HEK293 (cell line): ENCODE measurements around the gene MACO1.

Source experiments
- CTCF ChIA-PET: fragments of 350-600 bp; formaldehyde crosslinking; extraction: SDS; loops from one replicate; lab custom pipeline; 2021; ENCODE audit warnings: antibody characterized with exemption; lab: Yijun Ruan, JAX
- POLR2A ChIA-PET: fragments of 300-600 bp; formaldehyde crosslinking; extraction: SDS; loops from one replicate; lab custom pipeline; 2020; ENCODE audit warnings: antibody characterized with exemption, inconsistent platforms; lab: Yijun Ruan, JAX
- H3K27ac ChIP-seq: fragments of 200-500 bp; sonication (Bioruptor generic); 2 replicates; pipeline ENCODE4 v1.5.1; 2014; ENCODE audit warnings: low read depth, low read length, control low read depth, inconsistent platforms; ENCODE audit errors: extremely low read depth
- H3K36me3 ChIP-seq, 2 experiments: fragments of 200-500 bp in 1 of 2; sonication (Bioruptor generic) in 1 of 2; 1 replicate in 1 of 2; 2 replicates in 1 of 2; pipeline ENCODE4 v1.5.1; 2014 to 2017; ENCODE audit warnings: inconsistent platforms in 2 of 2, low read length in 2 of 2; ENCODE audit not compliant: control insufficient read depth in 2 of 2, insufficient read depth in 1 of 2
- H3K4me1 ChIP-seq: fragments of 200-500 bp; sonication (Bioruptor generic); 2 replicates; pipeline ENCODE4 v1.5.1; 2014; ENCODE audit warnings: mild to moderate bottlenecking, low read length, inconsistent platforms; ENCODE audit not compliant: control insufficient read depth, insufficient read depth
- H3K4me3 ChIP-seq: 2 replicates; pipeline ENCODE4 v1.5.1; 2011; ENCODE audit warnings: low read depth, mild to moderate bottlenecking, control low read depth, low read length, moderate library complexity
- H3K9me3 ChIP-seq: fragments of 200-500 bp; sonication (Bioruptor generic); 2 replicates; pipeline ENCODE4 v1.5.1; 2014; ENCODE audit warnings: low read depth, low read length, inconsistent platforms; ENCODE audit not compliant: control insufficient read depth, insufficient read depth
- EGR2 ChIP-seq: fragments of 450-650 bp; formaldehyde crosslinking; IDR thresholded peaks from 2 replicates; pipeline ENCODE4 v1.5.1; 2016; ENCODE audit warnings: low read depth, missing biosample characterization, missing genetic modification characterization
- KLF10 ChIP-seq: fragments of 450-650 bp; IDR thresholded peaks from 2 replicates; pipeline ENCODE4 v1.5.1; 2018; ENCODE audit warnings: missing biosample characterization, mild to moderate bottlenecking, missing genetic modification characterization
- SP7 ChIP-seq: fragments of 450-650 bp; formaldehyde crosslinking; IDR thresholded peaks from 2 replicates; pipeline ENCODE4 v1.5.1; 2016; ENCODE audit warnings: missing biosample characterization, missing genetic modification characterization
- ZBTB17 ChIP-seq: fragments of 450-650 bp; formaldehyde crosslinking; IDR thresholded peaks from 2 replicates; pipeline ENCODE4 v1.5.1; 2016; ENCODE audit warnings: missing biosample characterization, missing genetic modification characterization
- ZNF140 ChIP-seq: fragments of 450-650 bp; formaldehyde crosslinking; IDR thresholded peaks from 2 replicates; pipeline ENCODE4 v1.5.1; 2016; ENCODE audit warnings: missing biosample characterization, missing genetic modification characterization
- ZNF214 ChIP-seq: fragments of 450-650 bp; formaldehyde crosslinking; IDR thresholded peaks from 2 replicates; pipeline ENCODE4 v1.5.1; 2017; ENCODE audit warnings: missing biosample characterization, mild to moderate bottlenecking, missing genetic modification characterization, borderline replicate concordance
- ZNF302 ChIP-seq: fragments of 450-650 bp; formaldehyde crosslinking; IDR thresholded peaks from 2 replicates; pipeline ENCODE4 v1.5.1; 2016; ENCODE audit warnings: missing biosample characterization, missing genetic modification characterization, low read depth
- ZNF366 ChIP-seq: fragments of 450-650 bp; formaldehyde crosslinking; conservative IDR thresholded peaks from 2 replicates; pipeline ENCODE4 v1.5.1; 2016; ENCODE audit warnings: missing biosample characterization, missing genetic modification characterization
- ZNF416 ChIP-seq: fragments of 450-650 bp; formaldehyde crosslinking; IDR thresholded peaks from 2 replicates; pipeline ENCODE4 v1.5.1; 2016; ENCODE audit warnings: missing biosample characterization, missing genetic modification characterization
- ZNF423 ChIP-seq: fragments of 450-650 bp; formaldehyde crosslinking; IDR thresholded peaks from 2 replicates; pipeline ENCODE4 v1.5.1; 2016; ENCODE audit warnings: missing biosample characterization, missing genetic modification characterization
- ZNF548 ChIP-seq: fragments of 450-650 bp; formaldehyde crosslinking; IDR thresholded peaks from 2 replicates; pipeline ENCODE4 v1.5.1; 2016; ENCODE audit warnings: missing biosample characterization, missing genetic modification characterization
- ZNF623 ChIP-seq: fragments of 450-650 bp; formaldehyde crosslinking; IDR thresholded peaks from 2 replicates; pipeline ENCODE4 v1.5.1; 2016; ENCODE audit warnings: missing biosample characterization, missing genetic modification characterization
- ZNF677 ChIP-seq: fragments of 450-650 bp; IDR thresholded peaks from 2 replicates; pipeline ENCODE4 v1.5.0; 2018; ENCODE audit warnings: missing biosample characterization, mild to moderate bottlenecking, missing genetic modification characterization, moderate library complexity
- ZNF791 ChIP-seq: fragments of 450-650 bp; formaldehyde crosslinking; IDR thresholded peaks from 2 replicates; pipeline ENCODE4 v1.5.1; 2016; ENCODE audit warnings: missing biosample characterization, missing genetic modification characterization
- TF ChIP-seq, protein P1 (sequence below): fragments of 450-650 bp; IDR thresholded peaks from 2 replicates; pipeline ENCODE4 v1.5.1; 2018; ENCODE audit warnings: missing biosample characterization, missing genetic modification characterization
- TF ChIP-seq, protein P2 (sequence below): fragments of 450-650 bp; formaldehyde crosslinking; IDR thresholded peaks from 2 replicates; pipeline ENCODE4 v1.5.1; 2017; ENCODE audit warnings: missing biosample characterization, missing genetic modification characterization
- TF ChIP-seq, protein P3 (sequence below): fragments of 450-650 bp; formaldehyde crosslinking; IDR thresholded peaks from 2 replicates; pipeline ENCODE4 v1.5.1; 2016; ENCODE audit warnings: missing biosample characterization, missing genetic modification characterization
- TF ChIP-seq, protein P4 (sequence below): fragments of 450-650 bp; formaldehyde crosslinking; IDR thresholded peaks from 2 replicates; pipeline ENCODE4 v1.5.1; 2017; ENCODE audit warnings: missing biosample characterization, missing genetic modification characterization
- TF ChIP-seq, protein P5 (sequence below): fragments of 450-650 bp; formaldehyde crosslinking; IDR thresholded peaks from 2 replicates; pipeline ENCODE4 v1.5.1; 2016; ENCODE audit warnings: missing biosample characterization, missing genetic modification characterization

The MACO1 gene

DNA sequence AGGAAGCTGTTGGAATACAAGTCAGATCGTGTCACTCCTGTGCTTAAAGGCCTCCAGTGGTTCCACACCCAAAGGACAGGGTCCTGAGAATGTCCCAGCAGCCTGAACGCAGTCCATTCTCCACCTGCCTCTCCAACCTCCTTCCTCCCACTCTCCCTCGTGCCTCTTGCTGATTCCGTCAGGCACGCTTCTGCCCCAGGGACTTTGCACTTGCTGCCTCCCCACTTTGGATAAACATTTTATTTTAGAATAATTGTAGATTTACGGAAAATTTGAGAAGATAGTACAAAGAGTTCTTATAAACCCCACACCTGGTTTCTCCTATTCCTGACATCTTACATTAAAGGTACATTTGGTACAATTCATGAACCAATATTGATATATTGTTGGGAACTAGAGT, 84.3 kb downstream of the MACO1 start:
- H3K4me3 ChIP-seq: no peak overlapping the region
- no peaks in the 10 kb centered on the region for H3K36me3 ChIP-seq
- H3K4me1 ChIP-seq: no peaks in the 10 kb centered on the region
- CTCF ChIA-PET: interaction anchor here (1.1 kb wide), 1 partner anchor 104 kb away, joined by 3 read pairs; no protein-coding TSS in a partner anchor
- POLR2A ChIA-PET: no interaction called here
- H3K27ac ChIP-seq: no peak overlapping the region
- TF ChIP-seq, protein P1, sequence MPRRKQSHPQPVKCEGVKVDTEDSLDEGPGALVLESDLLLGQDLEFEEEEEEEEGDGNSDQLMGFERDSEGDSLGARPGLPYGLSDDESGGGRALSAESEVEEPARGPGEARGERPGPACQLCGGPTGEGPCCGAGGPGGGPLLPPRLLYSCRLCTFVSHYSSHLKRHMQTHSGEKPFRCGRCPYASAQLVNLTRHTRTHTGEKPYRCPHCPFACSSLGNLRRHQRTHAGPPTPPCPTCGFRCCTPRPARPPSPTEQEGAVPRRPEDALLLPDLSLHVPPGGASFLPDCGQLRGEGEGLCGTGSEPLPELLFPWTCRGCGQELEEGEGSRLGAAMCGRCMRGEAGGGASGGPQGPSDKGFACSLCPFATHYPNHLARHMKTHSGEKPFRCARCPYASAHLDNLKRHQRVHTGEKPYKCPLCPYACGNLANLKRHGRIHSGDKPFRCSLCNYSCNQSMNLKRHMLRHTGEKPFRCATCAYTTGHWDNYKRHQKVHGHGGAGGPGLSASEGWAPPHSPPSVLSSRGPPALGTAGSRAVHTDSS (tag by site-specific recombination): no peak
- TF ChIP-seq ZNF623 (tag by site-specific recombination): peak; percentile 91
- H3K9me3 ChIP-seq: no peaks in the 10 kb centered on the region

DNA sequence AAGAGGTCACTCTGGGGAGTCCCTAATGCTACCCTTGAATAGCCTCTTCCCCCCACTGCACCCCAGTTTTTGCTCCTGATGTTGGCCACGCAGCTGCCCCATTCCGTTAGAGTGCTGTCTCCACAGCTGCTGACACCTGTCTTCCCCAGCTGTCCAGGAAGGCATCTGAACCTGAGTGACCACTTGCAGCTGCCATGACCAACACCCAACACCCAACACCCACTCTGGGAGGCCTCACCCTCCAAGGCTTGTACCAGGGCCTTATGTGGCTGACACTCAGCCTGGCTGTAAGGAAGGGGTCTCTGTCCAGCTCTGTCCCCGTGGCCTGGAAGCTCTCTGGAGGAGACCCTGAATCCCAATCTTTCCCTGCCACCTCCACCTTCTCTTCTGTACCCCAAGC, 86.0 kb downstream of the MACO1 start:
- H3K9me3 ChIP-seq: no peaks in the 10 kb centered on the region
- ChIA-PET POLR2A (no interaction called here), CTCF (interaction anchor here (0.6 to 1.1 kb wide), 3 partner anchors 63 to 817 kb away, joined by 3 to 4 read pairs (median 3); no protein-coding TSS in a partner anchor)
- H3K27ac ChIP-seq: no peak overlapping the region
- TF ChIP-seq ZNF416 (tag by site-specific recombination): no peak
- TF ChIP-seq, protein P2, sequence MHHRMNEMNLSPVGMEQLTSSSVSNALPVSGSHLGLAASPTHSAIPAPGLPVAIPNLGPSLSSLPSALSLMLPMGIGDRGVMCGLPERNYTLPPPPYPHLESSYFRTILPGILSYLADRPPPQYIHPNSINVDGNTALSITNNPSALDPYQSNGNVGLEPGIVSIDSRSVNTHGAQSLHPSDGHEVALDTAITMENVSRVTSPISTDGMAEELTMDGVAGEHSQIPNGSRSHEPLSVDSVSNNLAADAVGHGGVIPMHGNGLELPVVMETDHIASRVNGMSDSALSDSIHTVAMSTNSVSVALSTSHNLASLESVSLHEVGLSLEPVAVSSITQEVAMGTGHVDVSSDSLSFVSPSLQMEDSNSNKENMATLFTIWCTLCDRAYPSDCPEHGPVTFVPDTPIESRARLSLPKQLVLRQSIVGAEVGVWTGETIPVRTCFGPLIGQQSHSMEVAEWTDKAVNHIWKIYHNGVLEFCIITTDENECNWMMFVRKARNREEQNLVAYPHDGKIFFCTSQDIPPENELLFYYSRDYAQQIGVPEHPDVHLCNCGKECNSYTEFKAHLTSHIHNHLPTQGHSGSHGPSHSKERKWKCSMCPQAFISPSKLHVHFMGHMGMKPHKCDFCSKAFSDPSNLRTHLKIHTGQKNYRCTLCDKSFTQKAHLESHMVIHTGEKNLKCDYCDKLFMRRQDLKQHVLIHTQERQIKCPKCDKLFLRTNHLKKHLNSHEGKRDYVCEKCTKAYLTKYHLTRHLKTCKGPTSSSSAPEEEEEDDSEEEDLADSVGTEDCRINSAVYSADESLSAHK (tag by site-specific recombination): no peak
- no peak for TF ChIP-seq ZNF791 (tag by site-specific recombination)
- TF ChIP-seq, protein P3, sequence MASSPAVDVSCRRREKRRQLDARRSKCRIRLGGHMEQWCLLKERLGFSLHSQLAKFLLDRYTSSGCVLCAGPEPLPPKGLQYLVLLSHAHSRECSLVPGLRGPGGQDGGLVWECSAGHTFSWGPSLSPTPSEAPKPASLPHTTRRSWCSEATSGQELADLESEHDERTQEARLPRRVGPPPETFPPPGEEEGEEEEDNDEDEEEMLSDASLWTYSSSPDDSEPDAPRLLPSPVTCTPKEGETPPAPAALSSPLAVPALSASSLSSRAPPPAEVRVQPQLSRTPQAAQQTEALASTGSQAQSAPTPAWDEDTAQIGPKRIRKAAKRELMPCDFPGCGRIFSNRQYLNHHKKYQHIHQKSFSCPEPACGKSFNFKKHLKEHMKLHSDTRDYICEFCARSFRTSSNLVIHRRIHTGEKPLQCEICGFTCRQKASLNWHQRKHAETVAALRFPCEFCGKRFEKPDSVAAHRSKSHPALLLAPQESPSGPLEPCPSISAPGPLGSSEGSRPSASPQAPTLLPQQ (tag by site-specific recombination): no peak
- TF ChIP-seq ZNF366 (tag by site-specific recombination): no peak
- no peak for TF ChIP-seq ZNF677
- TF ChIP-seq ZNF140 (tag by site-specific recombination): no peak
- no peak for TF ChIP-seq ZNF548 (tag by site-specific recombination)
- TF ChIP-seq ZNF214 (tag by site-specific recombination): no peak
- TF ChIP-seq ZNF302 (tag by site-specific recombination): no peak
- TF ChIP-seq SP7 (tag by site-specific recombination): no peak
- H3K4me1 ChIP-seq: no peaks in the 10 kb centered on the region
- no peak overlapping the region for H3K4me3 ChIP-seq
- H3K36me3 ChIP-seq: no peaks in the 10 kb centered on the region

DNA sequence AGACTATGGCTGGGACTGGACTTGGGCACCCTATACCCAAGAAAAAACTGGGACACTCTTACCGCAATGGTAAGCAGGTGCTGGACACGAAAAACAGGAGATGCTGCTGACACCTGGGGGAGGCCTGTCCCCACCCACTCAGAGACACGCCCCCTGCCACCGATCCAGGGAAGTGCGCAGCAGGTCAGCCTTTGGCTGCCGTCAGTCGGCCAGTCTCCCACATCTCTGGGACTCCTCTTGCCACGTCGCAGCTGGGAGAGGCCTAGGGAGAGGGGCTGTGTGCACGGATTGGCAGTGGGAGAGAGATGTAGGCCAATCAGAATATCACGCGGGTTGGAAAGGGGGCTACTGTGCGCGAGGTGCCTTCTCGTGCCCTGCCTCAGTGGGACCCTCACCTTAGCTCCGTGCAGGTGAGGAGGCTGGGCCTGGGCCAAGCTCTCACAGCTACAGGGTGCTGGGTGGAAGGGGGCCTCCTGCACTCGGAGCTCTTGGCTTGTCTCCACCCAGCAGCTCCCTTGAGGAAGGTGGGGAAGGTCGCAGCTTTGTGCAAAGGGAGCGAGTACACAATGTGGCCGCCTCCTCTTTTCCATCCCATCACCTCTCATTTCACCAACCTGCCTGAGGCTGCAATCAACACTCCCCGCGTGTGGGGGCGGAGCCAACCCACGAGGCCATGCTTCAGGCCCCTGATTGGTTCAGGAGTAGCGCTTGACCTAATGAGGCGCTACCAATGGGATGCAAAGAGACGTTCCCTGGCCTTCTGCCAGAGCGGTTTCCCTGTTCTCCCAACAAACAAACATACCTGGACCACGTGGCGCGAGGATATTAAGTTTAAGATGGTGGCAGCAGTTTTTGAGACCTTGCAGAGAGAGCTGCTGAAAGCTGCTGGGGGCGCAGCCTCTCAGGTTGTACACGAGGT, 87.0 kb downstream of the MACO1 start:
- ChIA-PET CTCF (interaction anchor here (1.0 to 2.6 kb wide), 3 partner anchors 9 to 16 kb away, joined by 4 to 8 read pairs (median 7); no protein-coding TSS in a partner anchor), POLR2A (no interaction called here)
- Histone ChIP-seq H3K9me3 (no peaks in the 10 kb centered on the region), H3K4me1 (no peaks in the 10 kb centered on the region), H3K4me3 (no peak overlapping the region), H3K27ac (no peak overlapping the region), H3K36me3 (no peaks in the 10 kb centered on the region)
- TF ChIP-seq, protein P4, sequence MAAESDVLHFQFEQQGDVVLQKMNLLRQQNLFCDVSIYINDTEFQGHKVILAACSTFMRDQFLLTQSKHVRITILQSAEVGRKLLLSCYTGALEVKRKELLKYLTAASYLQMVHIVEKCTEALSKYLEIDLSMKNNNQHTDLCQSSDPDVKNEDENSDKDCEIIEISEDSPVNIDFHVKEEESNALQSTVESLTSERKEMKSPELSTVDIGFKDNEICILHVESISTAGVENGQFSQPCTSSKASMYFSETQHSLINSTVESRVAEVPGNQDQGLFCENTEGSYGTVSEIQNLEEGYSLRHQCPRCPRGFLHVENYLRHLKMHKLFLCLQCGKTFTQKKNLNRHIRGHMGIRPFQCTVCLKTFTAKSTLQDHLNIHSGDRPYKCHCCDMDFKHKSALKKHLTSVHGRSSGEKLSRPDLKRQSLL: no peak
- TF ChIP-seq ZNF423 (no peak), KLF10 (tag by site-specific recombination) (no peak), ZBTB17 (no peak), ZNF302 (tag by site-specific recombination) (no peak), EGR2 (tag by site-specific recombination) (no peak)
- TF ChIP-seq, protein P5, sequence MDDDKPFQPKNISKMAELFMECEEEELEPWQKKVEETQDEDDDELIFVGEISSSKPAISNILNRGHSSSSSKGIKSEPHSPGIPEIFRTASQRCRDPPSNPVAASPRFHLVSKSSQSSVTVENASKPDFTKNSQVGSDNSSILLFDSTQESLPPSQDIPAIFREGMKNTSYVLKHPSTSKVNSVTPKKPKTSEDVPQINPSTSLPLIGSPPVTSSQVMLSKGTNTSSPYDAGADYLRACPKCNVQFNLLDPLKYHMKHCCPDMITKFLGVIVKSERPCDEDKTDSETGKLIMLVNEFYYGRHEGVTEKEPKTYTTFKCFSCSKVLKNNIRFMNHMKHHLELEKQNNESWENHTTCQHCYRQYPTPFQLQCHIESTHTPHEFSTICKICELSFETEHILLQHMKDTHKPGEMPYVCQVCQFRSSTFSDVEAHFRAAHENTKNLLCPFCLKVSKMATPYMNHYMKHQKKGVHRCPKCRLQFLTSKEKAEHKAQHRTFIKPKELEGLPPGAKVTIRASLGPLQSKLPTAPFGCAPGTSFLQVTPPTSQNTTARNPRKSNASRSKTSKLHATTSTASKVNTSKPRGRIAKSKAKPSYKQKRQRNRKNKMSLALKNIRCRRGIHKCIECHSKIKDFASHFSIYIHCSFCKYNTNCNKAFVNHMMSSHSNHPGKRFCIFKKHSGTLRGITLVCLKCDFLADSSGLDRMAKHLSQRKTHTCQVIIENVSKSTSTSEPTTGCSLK (tag by site-specific recombination): no peak
